Endothelial cell of umbilical vein (primary cell): ENCODE data around the gene TM9SF2.

ENCODE experiments used
- EZH2 ChIP-seq: IDR thresholded peaks from 2 replicates; pipeline ENCODE4 v1.6.1; 2012; ENCODE audit warnings: borderline replicate concordance, low read depth, mild to moderate bottlenecking, moderate library complexity, low read length, inconsistent platforms; ENCODE audit not compliant: severe bottlenecking
- MAX ChIP-seq: IDR thresholded peaks from 2 replicates; pipeline ENCODE4 v1.6.1; 2011; ENCODE audit not compliant: insufficient read depth, insufficient read length
- POLR2A ChIP-seq: IDR thresholded peaks from 2 replicates; pipeline ENCODE4 v1.6.1; 2012; ENCODE audit warnings: low read depth, mild to moderate bottlenecking, control low read depth, low read length
- POLR2AphosphoS5 ChIP-seq: IDR thresholded peaks from 2 replicates; pipeline ENCODE4 v1.6.1; 2012; ENCODE audit warnings: low read depth, mild to moderate bottlenecking, control low read depth, low read length, moderate library complexity; ENCODE audit not compliant: insufficient read depth
- TF ChIP-seq, protein P1 (sequence below), 2 donors: IDR thresholded peaks; 1 replicate in 1 of 2; 2 replicates in 1 of 2; pipeline ENCODE4 v1.5.1; 2011; ENCODE audit warnings: low read length in 2 of 2, mild to moderate bottlenecking in 2 of 2, moderate library complexity in 2 of 2, control low read depth in 1 of 2, inconsistent platforms in 1 of 2, low read depth in 1 of 2; ENCODE audit not compliant: insufficient read depth in 1 of 2; ENCODE audit errors: extremely low read depth in 1 of 2

DNA sequence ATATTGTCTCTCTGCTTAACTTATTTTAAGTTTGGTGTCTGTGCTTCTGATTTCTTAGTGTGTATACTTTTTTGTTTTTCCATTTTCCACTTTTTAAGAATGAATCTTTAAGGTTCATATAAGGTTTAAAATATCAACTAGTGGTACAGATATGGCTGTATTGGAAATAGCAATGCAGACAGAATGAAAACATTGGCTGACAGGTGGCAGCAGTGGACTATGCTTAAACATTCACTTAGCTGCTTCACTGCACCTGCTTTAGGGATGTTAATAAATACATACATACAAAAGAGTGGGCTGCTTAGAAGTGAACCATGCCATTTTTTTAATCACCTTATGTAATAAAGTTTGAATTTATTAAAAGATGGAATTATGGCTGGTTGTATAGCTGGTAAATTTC, 27.3 kb downstream of the TM9SF2 start:
- TF ChIP-seq POLR2A (no peak), EZH2 (no peak), MAX (no peak), POLR2AphosphoS5 (no peak)
- TF ChIP-seq, protein P1, sequence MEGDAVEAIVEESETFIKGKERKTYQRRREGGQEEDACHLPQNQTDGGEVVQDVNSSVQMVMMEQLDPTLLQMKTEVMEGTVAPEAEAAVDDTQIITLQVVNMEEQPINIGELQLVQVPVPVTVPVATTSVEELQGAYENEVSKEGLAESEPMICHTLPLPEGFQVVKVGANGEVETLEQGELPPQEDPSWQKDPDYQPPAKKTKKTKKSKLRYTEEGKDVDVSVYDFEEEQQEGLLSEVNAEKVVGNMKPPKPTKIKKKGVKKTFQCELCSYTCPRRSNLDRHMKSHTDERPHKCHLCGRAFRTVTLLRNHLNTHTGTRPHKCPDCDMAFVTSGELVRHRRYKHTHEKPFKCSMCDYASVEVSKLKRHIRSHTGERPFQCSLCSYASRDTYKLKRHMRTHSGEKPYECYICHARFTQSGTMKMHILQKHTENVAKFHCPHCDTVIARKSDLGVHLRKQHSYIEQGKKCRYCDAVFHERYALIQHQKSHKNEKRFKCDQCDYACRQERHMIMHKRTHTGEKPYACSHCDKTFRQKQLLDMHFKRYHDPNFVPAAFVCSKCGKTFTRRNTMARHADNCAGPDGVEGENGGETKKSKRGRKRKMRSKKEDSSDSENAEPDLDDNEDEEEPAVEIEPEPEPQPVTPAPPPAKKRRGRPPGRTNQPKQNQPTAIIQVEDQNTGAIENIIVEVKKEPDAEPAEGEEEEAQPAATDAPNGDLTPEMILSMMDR (IDR thresholded peaks at IDR 0.05; ENCODE audit: extremely low read depth in 1 of 2, insufficient read depth in 1 of 2, low read depth in 1 of 2, low read length in 2 of 2): no peak
